GM12878 (cell line): ENCODE results near the gene NAV2. TPM values are rescaled to one million over a fixed set of nuclear protein-coding genes. Genes with fewer than 3 reads are reported as not detected.

Experiments used
- ATAC-seq: fragments of 200-7000 bp; cut with Tn5 transposase; 3 replicates; pipeline ENCODE4 v1.9.1; 2020; ENCODE audit warnings: mild to moderate bottlenecking, moderate library complexity
- BruUV-seq: library from RNA; stranded (reverse); fragments of 400-500 nt; replicated peaks from 2 replicates; lab custom pipeline; 2021; lab: Mats Ljungman, UMichigan
- CTCF ChIA-PET: fragments of 300-600 bp; sonication (Branson Sonifier 250); formaldehyde crosslinking; extraction: SDS; loops from one replicate; lab custom pipeline; 2021; ENCODE audit warnings: inconsistent platforms; lab: Yijun Ruan, JAX
- POLR2A ChIA-PET: fragments of 350-600 bp; formaldehyde crosslinking; extraction: SDS; loops from one replicate; lab custom pipeline; 2021; ENCODE audit warnings: inconsistent platforms; lab: Charles Lee
- RAD21 ChIA-PET: fragments of 300-600 bp; sonication (Branson Sonifier 250); formaldehyde crosslinking; loops from one replicate; lab custom pipeline; 2023; ENCODE audit warnings: antibody characterized with exemption; ENCODE audit not compliant: unreplicated experiment; lab: Charles Lee
- SMC1A ChIA-PET: fragments of 300-600 bp; sonication (Branson Sonifier 250); formaldehyde crosslinking; loops from one replicate; lab custom pipeline; 2023; ENCODE audit not compliant: unreplicated experiment, uncharacterized antibody; lab: Charles Lee
- DNase-seq: peaks from one replicate; pipeline ENCODE4 v3.0.0-alpha.2; 2011; ENCODE audit warnings: low read depth, low spot score
- FAIRE-seq: peaks from 3 replicates; lab custom pipeline; 2011; peaks lifted over from hg19 to GRCh38; lab: Jason Lieb, UNC
- H2AFZ ChIP-seq: 2 replicates; pipeline ENCODE4 v1.6.0; 2011; ENCODE audit warnings: low read depth, low read length, control low read depth; ENCODE audit not compliant: control insufficient read depth
- H3K27ac ChIP-seq: 2 replicates; pipeline ENCODE4 v1.5.1; 2011; ENCODE audit warnings: control low read depth; ENCODE audit not compliant: control insufficient read depth, insufficient read depth
- H3K27me3 ChIP-seq, 2 experiments: replicated peaks in 1 of 2; 2 replicates each; pipeline versions ENCODE4 v1.6.0 to v1.6.1; 2011; ENCODE audit warnings: low read length in 1 of 2; ENCODE audit not compliant: control insufficient read depth in 2 of 2, insufficient read depth in 2 of 2
- H3K36me3 ChIP-seq, 2 experiments: 2 replicates each; pipeline ENCODE4 v1.5.1; 2011; ENCODE audit warnings: low read length in 1 of 2; ENCODE audit not compliant: control insufficient read depth in 2 of 2, insufficient read depth in 2 of 2
- H3K4me1 ChIP-seq: 2 replicates; pipeline ENCODE4 v1.6.1; 2011; ENCODE audit warnings: mild to moderate bottlenecking, low read length, moderate library complexity, mixed read lengths; ENCODE audit not compliant: control insufficient read depth, insufficient read depth
- H3K4me2 ChIP-seq: 2 replicates; pipeline ENCODE4 v1.6.0; 2011; ENCODE audit warnings: control low read depth; ENCODE audit not compliant: control insufficient read depth, insufficient read depth
- H3K4me3 ChIP-seq: fragments of 200-600 bp; sonication (generic); 2 replicates; pipeline ENCODE4 v1.5.1; 2016
- H3K79me2 ChIP-seq: 2 replicates; pipeline ENCODE4 v1.6.0; 2011; ENCODE audit warnings: low read length; ENCODE audit not compliant: control insufficient read depth, insufficient read depth
- H3K9ac ChIP-seq: 2 replicates; pipeline ENCODE4 v1.8.0; 2011; ENCODE audit warnings: low read length, control low read depth, mixed read lengths; ENCODE audit not compliant: control insufficient read depth, insufficient read depth
- H3K9me3 ChIP-seq: replicated peaks from 3 replicates; pipeline ENCODE4 v1.5.1; 2011; ENCODE audit warnings: mild to moderate bottlenecking, low read length; ENCODE audit not compliant: control insufficient read depth, insufficient read depth
- H4K20me1 ChIP-seq: 2 replicates; pipeline ENCODE4 v1.6.0; 2011; ENCODE audit not compliant: control insufficient read depth, insufficient read depth
- BRCA1 ChIP-seq: IDR thresholded peaks from 2 replicates; pipeline ENCODE4 v1.6.1; 2011; ENCODE audit warnings: low read depth, low read length, improper control_type of control experiment
- CBX5 ChIP-seq: sonication (generic); IDR thresholded peaks from 2 replicates; pipeline ENCODE4 v1.6.1; 2016; ENCODE audit warnings: low read depth, moderate library complexity, mild to moderate bottlenecking, inconsistent platforms
- HCFC1 ChIP-seq: fragments of 150-350 bp; IDR thresholded peaks from 2 replicates; pipeline ENCODE4 v1.6.1; 2014; ENCODE audit warnings: low read length
- HDAC2 ChIP-seq: fragments of 200-600 bp; sonication (generic); IDR thresholded peaks from 2 replicates; pipeline ENCODE4 v1.6.1; 2017
- JUNB ChIP-seq: IDR thresholded peaks from 2 replicates; pipeline ENCODE4 v1.6.1; 2016; ENCODE audit warnings: antibody characterized with exemption, mild to moderate bottlenecking
- KLF5 ChIP-seq: fragments of 450-650 bp; IDR thresholded peaks from 2 replicates; pipeline ENCODE4 v1.6.1; 2014; ENCODE audit warnings: mild to moderate bottlenecking; ENCODE audit not compliant: partially characterized antibody
- MYB ChIP-seq: fragments of 150-350 bp; IDR thresholded peaks from 2 replicates; pipeline ENCODE4 v1.6.1; 2014; ENCODE audit warnings: mild to moderate bottlenecking, low read depth, low read length, borderline replicate concordance
- NKRF ChIP-seq: fragments of 450-650 bp; conservative IDR thresholded peaks from 2 replicates; pipeline ENCODE4 v1.6.1; 2017; ENCODE audit warnings: mild to moderate bottlenecking, moderate library complexity
- POLR2AphosphoS5 ChIP-seq: IDR thresholded peaks from 2 replicates; pipeline ENCODE4 v1.6.1; 2011; ENCODE audit warnings: mild to moderate bottlenecking, low read length, inconsistent platforms
- RAD21 ChIP-seq: IDR thresholded peaks from 2 replicates; pipeline ENCODE4 v1.6.1; 2011; ENCODE audit warnings: mild to moderate bottlenecking, low read depth, low read length, moderate library complexity; ENCODE audit not compliant: insufficient read depth
- RFX5 ChIP-seq: IDR thresholded peaks from 2 replicates; pipeline ENCODE4 v1.6.1; 2011; ENCODE audit warnings: low read depth, low read length, improper control_type of control experiment
- SMAD5 ChIP-seq: IDR thresholded peaks from 2 replicates; pipeline ENCODE4 v1.6.1; 2016; ENCODE audit warnings: antibody characterized with exemption, low read depth
- SREBF2 ChIP-seq: IDR thresholded peaks from 2 replicates; pipeline ENCODE4 v1.6.1; 2012; ENCODE audit warnings: mild to moderate bottlenecking, low read length
- SUZ12 ChIP-seq: fragments of 200-600 bp; sonication (generic); IDR thresholded peaks from one replicate; pipeline ENCODE4 v1.6.1; 2018; ENCODE audit warnings: antibody characterized with exemption, mild to moderate bottlenecking; ENCODE audit not compliant: unreplicated experiment
- TARDBP ChIP-seq: IDR thresholded peaks from 2 replicates; pipeline ENCODE4 v1.6.1; 2016; ENCODE audit warnings: borderline replicate concordance
- WRNIP1 ChIP-seq: IDR thresholded peaks from 2 replicates; pipeline ENCODE4 v1.6.1; 2011; ENCODE audit warnings: low read depth, low read length, improper control_type of control experiment, borderline replicate concordance
- YBX1 ChIP-seq: fragments of 450-650 bp; IDR thresholded peaks from 2 replicates; pipeline ENCODE4 v1.6.1; 2016; ENCODE audit warnings: antibody characterized with exemption
- ZNF622 ChIP-seq: fragments of 450-650 bp; IDR thresholded peaks from 2 replicates; pipeline ENCODE4 v1.6.1; 2017; ENCODE audit warnings: mild to moderate bottlenecking, inconsistent platforms
- WGBS: methylation state at CpG from one replicate; pipeline ENCODE4 v1.1.6; 2016; ENCODE audit warnings: low lambda C conversion rate; ENCODE audit not compliant: insufficient replicate concordance, insufficient coverage; ENCODE audit errors: missing lambda C conversion rate; 5-methylcytosine and 5-hydroxymethylcytosine counted together
- in situ Hi-C: fragments of 300-500 bp; cut with MboI; formaldehyde crosslinking; loops from 9 replicates; pipeline ENCODE4 v1.14.3; 2018; ENCODE audit warnings: mixed read lengths
- intact Hi-C: fragments of 100-400 bp; cut with micrococcal nuclease; formaldehyde crosslinking; loops from one replicate; pipeline ENCODE4 v1.14.2; 2022; ENCODE audit not compliant: unreplicated experiment
- polyA plus RNA-seq, 11 experiments: library from polyadenylated mRNA; depleted of rRNA in 4 of 11; unstranded in 6 of 11; stranded (reverse) in 5 of 11; fragments of >200 nt; fragmentation: Nextera tagmentation in 4 of 11; fragmentation: Illumina TruSeq in 1 of 11; extraction: Ambion mirVana in 4 of 11; extraction: Trizol in 1 of 11; gene quantifications; 1 replicate in 1 of 11; 2 replicates in 10 of 11; pipeline versions ENCODE4 v1.2.1 to v1.2.3, GENCODE V29; 2011 to 2016; ENCODE audit warnings: inconsistent platforms in 2 of 11, missing spikeins in 2 of 11, low read depth in 1 of 11
- total RNA-seq, 4 experiments: library from RNA; depleted of rRNA in 3 of 4; stranded (reverse); fragments of >200 nt in 3 of 4; fragmentation: Illumina TruSeq in 1 of 4; extraction: Trizol in 1 of 4; gene quantifications; 2 replicates each; pipeline versions ENCODE4 v1.2.1 to v1.2.3, GENCODE V29; 2013 to 2021

Gene NAV2
- total and polyA plus RNA-seq, 10 of the 15 experiments (the other 5 are each of a cell fraction or from before 2014, with no cell fraction given): 0.35 to 6.1 (median 1.1) TPM

GRCh38 chr11:19996571-19996970, 283.9 kb downstream of the NAV2 start:
- H4K20me1 ChIP-seq: no peaks in the 10 kb centered on the region
- H3K36me3 ChIP-seq: no peaks in the 10 kb centered on the region
- no peak overlapping the region for H3K9ac ChIP-seq
- intact Hi-C loops: no loop called here
- H3K79me2 ChIP-seq: no peaks in the 10 kb centered on the region
- no peak overlapping the region for H2AFZ ChIP-seq
- TF ChIP-seq ZNF622 (no peak), SMAD5 (no peak)
- TF ChIP-seq, all 136 proteins: peak for 0
- Histone ChIP-seq H3K27me3 (no peaks in the 10 kb centered on the region; a peak in 1 of 4 replicates), H3K27ac (no peak overlapping the region), H3K4me2 (no peak overlapping the region), H3K9me3 (no peaks in the 10 kb centered on the region), H3K4me1 (no peaks in the 10 kb centered on the region), H3K4me3 (no peak overlapping the region)
- ATAC-seq (no peak), DNase-seq (no peak), FAIRE-seq (no peak)
- ChIA-PET SMC1A (no interaction called here), CTCF (no interaction called here), POLR2A (no interaction called here), RAD21 (no interaction called here)
- no TSS peak for BruUV-seq
- WGBS: 23% methylated on average over 5 of the region's 5 CpGs
- in situ Hi-C loops: no loop called here

- no peaks in the 10 kb centered on the region for H3K9me3 ChIP-seq
- in situ Hi-C loops (no loop called here), intact Hi-C loops (no loop called here)
- no peaks in the 10 kb centered on the region for H4K20me1 ChIP-seq
- BruUV-seq: no TSS peak
- RAD21 ChIA-PET: no interaction called here
- no peaks in the 10 kb centered on the region for H3K79me2 ChIP-seq
- no peaks in the 10 kb centered on the region for H3K4me1 ChIP-seq
- no peak overlapping the region for H3K9ac ChIP-seq
- SMC1A ChIA-PET: no interaction called here
- ATAC-seq (no peak), DNase-seq (no peak), FAIRE-seq (no peak)
- no peaks in the 10 kb centered on the region for H3K36me3 ChIP-seq
- no peak overlapping the region for H2AFZ ChIP-seq
- CTCF ChIA-PET: interaction anchor here (0.8 to 0.9 kb wide), 2 partner anchors 106 to 457 kb away, joined by 3 read pairs; no protein-coding TSS in a partner anchor
- POLR2A ChIA-PET: no interaction called here
- WGBS: 2% methylated on average over 3 of the region's 3 CpGs
- no peak overlapping the region for H3K27ac ChIP-seq
- no peaks in the 10 kb centered on the region; a peak in 1 of 4 replicates for H3K27me3 ChIP-seq
- no peak overlapping the region for H3K4me3 ChIP-seq
- no peak overlapping the region for H3K4me2 ChIP-seq
- TF ChIP-seq SREBF2: no peak
- no peak for TF ChIP-seq HDAC2
- no peak for TF ChIP-seq TARDBP
- TF ChIP-seq RFX5: no peak
- no peak for TF ChIP-seq WRNIP1
- TF ChIP-seq NKRF: no peak
- TF ChIP-seq YBX1: no peak
- no peak for TF ChIP-seq JUNB
- no peak for TF ChIP-seq RAD21
- TF ChIP-seq CBX5: no peak
- TF ChIP-seq POLR2AphosphoS5: no peak
- no peak for TF ChIP-seq KLF5
- no peak for TF ChIP-seq MYB
- TF ChIP-seq BRCA1: no peak
- no peak for TF ChIP-seq HCFC1
- no peak for TF ChIP-seq SUZ12
Measured at GRCh38 chr11:20000022-20000350, 287.3 kb downstream of the NAV2 start.
